ENCODE data around the gene SLC9A5.
A peak's percentile ranks its signal among the peaks of the same experiment; 100 is the strongest.

Gene SLC9A5

GRCh38 chr16:67258161-67258835, 9.5 kb downstream of the SLC9A5 start:
- CTCF ChIA-PET: interaction anchor here (0.7 kb wide), 2 partner anchors 21 to 83 kb away, joined by 3 to 8 read pairs; no protein-coding TSS in a partner anchor
- DNase-seq (ENCODE audit: extremely low spot score): no peak
- no peak for TF ChIP-seq HDGF (IDR thresholded peaks at IDR 0.05; ENCODE audit: borderline replicate concordance)
- no peak for TF ChIP-seq ZNF384 (IDR thresholded peaks at IDR 0.05)
- no peak for TF ChIP-seq L3MBTL2 (conservative IDR thresholded peaks at IDR 0.05)
- no peak for TF ChIP-seq ARNT (IDR thresholded peaks at IDR 0.05)
- no peak for TF ChIP-seq FOXM1 (IDR thresholded peaks at IDR 0.05; ENCODE audit: borderline replicate concordance)
- no peak for TF ChIP-seq SP1 (IDR thresholded peaks at IDR 0.05)
- no peak for TF ChIP-seq ELF4 (IDR thresholded peaks at IDR 0.05)
- no peak for TF ChIP-seq PKNOX1 (IDR thresholded peaks at IDR 0.05)
- no peak for TF ChIP-seq NFRKB (IDR thresholded peaks at IDR 0.05)
- no peak for TF ChIP-seq CTBP1 (IDR thresholded peaks at IDR 0.05; ENCODE audit: borderline replicate concordance)
- no peak for TF ChIP-seq BHLHE40 (IDR thresholded peaks at IDR 0.05; ENCODE audit: borderline replicate concordance)
- POLR2A ChIA-PET: interaction anchor here (1.2 kb wide), 1 partner anchor 9 kb away, joined by 3 read pairs; no protein-coding TSS in a partner anchor

GRCh38 chr16:67259705-67260104, 10.9 kb downstream of the SLC9A5 start:
- TF ChIP-seq PKNOX1 (IDR thresholded peaks at IDR 0.05): no peak
- TF ChIP-seq SUZ12 (IDR thresholded peaks at IDR 0.05): no peak
- TF ChIP-seq L3MBTL2 (conservative IDR thresholded peaks at IDR 0.05): no peak
- TF ChIP-seq SP1 (IDR thresholded peaks at IDR 0.05): no peak
- TF ChIP-seq BHLHE40 (IDR thresholded peaks at IDR 0.05; ENCODE audit: borderline replicate concordance): no peak
- TF ChIP-seq TARDBP (IDR thresholded peaks at IDR 0.05): no peak
- no peak for TF ChIP-seq ZNF384 (IDR thresholded peaks at IDR 0.05)
- no peak for TF ChIP-seq FOXA1 (IDR thresholded peaks at IDR 0.05)
- no peak for TF ChIP-seq CTBP1 (IDR thresholded peaks at IDR 0.05; ENCODE audit: borderline replicate concordance)
- TF ChIP-seq NFRKB (IDR thresholded peaks at IDR 0.05): no peak
- TF ChIP-seq FOXM1 (IDR thresholded peaks at IDR 0.05; ENCODE audit: borderline replicate concordance): no peak
- no peak for TF ChIP-seq LEF1 (IDR thresholded peaks at IDR 0.05; ENCODE audit: borderline replicate concordance)
- no peak for TF ChIP-seq ARNT (IDR thresholded peaks at IDR 0.05)
- TF ChIP-seq HDGF (IDR thresholded peaks at IDR 0.05; ENCODE audit: borderline replicate concordance): no peak
- TF ChIP-seq ELF4 (IDR thresholded peaks at IDR 0.05): no peak
- no peak for TF ChIP-seq FOXK2 (IDR thresholded peaks at IDR 0.05)
- POLR2A ChIA-PET: interaction anchor here (0.7 to 1.8 kb wide), 2 partner anchors 11 to 12 kb away, joined by 3 to 11 read pairs; partner anchors contain the start of genes FHOD1 and SLC9A5
- CTCF ChIA-PET: interaction anchor here (0.5 to 1.5 kb wide), 4 partner anchors 10 to 187 kb away, joined by 3 to 4 read pairs (median 4); no protein-coding TSS in a partner anchor
- no peak for DNase-seq (ENCODE audit: extremely low spot score)

- DNase-seq (ENCODE audit: extremely low spot score): peak; percentile 43
- POLR2A ChIA-PET: interaction anchor here (1.0 to 1.8 kb wide), 2 partner anchors 13 to 165 kb away, joined by 3 to 11 read pairs; partner anchors contain the start of genes FHOD1 and SLC9A5
- TF ChIP-seq FOXK2 (IDR thresholded peaks at IDR 0.05) (no peak), LEF1 (IDR thresholded peaks at IDR 0.05; ENCODE audit: borderline replicate concordance) (no peak), CTBP1 (IDR thresholded peaks at IDR 0.05; ENCODE audit: borderline replicate concordance) (no peak), BHLHE40 (IDR thresholded peaks at IDR 0.05; ENCODE audit: borderline replicate concordance) (no peak), ZNF384 (IDR thresholded peaks at IDR 0.05) (no peak), ARNT (IDR thresholded peaks at IDR 0.05) (no peak), ELF4 (IDR thresholded peaks at IDR 0.05) (no peak), L3MBTL2 (conservative IDR thresholded peaks at IDR 0.05) (no peak), HDGF (IDR thresholded peaks at IDR 0.05; ENCODE audit: borderline replicate concordance) (no peak), SUZ12 (IDR thresholded peaks at IDR 0.05) (no peak), FOXM1 (IDR thresholded peaks at IDR 0.05; ENCODE audit: borderline replicate concordance) (no peak), PKNOX1 (IDR thresholded peaks at IDR 0.05) (no peak), SP1 (IDR thresholded peaks at IDR 0.05) (no peak), FOXA1 (IDR thresholded peaks at IDR 0.05) (no peak), TARDBP (IDR thresholded peaks at IDR 0.05) (no peak), NFRKB (IDR thresholded peaks at IDR 0.05) (no peak)
Observed at GRCh38 chr16:67260426-67261063, 11.8 kb downstream of the SLC9A5 start.

GRCh38 chr16:67263201-67263600, 14.4 kb downstream of the SLC9A5 start:
- TF ChIP-seq FOXK2 (IDR thresholded peaks at IDR 0.05) (no peak), HDGF (IDR thresholded peaks at IDR 0.05; ENCODE audit: borderline replicate concordance) (no peak), L3MBTL2 (conservative IDR thresholded peaks at IDR 0.05) (no peak), LEF1 (IDR thresholded peaks at IDR 0.05; ENCODE audit: borderline replicate concordance) (no peak)
- CTCF ChIA-PET: no interaction called here
- DNase-seq (ENCODE audit: extremely low spot score): no peak
- POLR2A ChIA-PET: no interaction called here

More at GRCh38 chr16:67260426-67261063, 11.8 kb downstream of the SLC9A5 start:
- CTCF ChIA-PET: interaction anchor here (0.7 to 1.8 kb wide), 10 partner anchors 10 to 586 kb away, joined by 3 to 10 read pairs (median 4); partner anchors contain the start of genes FHOD1, NUTF2, SLC9A5 and TMEM208

- no peak for DNase-seq (ENCODE audit: extremely low spot score)
- ChIA-PET CTCF (interaction anchor here (0.7 kb wide), 1 partner anchor 43 kb away, joined by 3 read pairs; no protein-coding TSS in a partner anchor), POLR2A (interaction anchor here (0.8 kb wide), 1 partner anchor 63 kb away, joined by 3 read pairs; no protein-coding TSS in a partner anchor)
- TF ChIP-seq ARNT (IDR thresholded peaks at IDR 0.05): no peak
Observed at GRCh38 chr16:67264277-67264676, 15.5 kb downstream of the SLC9A5 start.

Data from HEK293T (cell line).